ENCODE results near the gene RPAP3.

GRCh38 chr12:47636908-47637780, 68.7 kb downstream of the RPAP3 start:
- TF ChIP-seq EZH2 (IDR thresholded peaks at IDR 0.05; ENCODE audit: borderline replicate concordance, low read depth, low read length, severe bottlenecking) (no peak), CTCF (IDR thresholded peaks at IDR 0.05; ENCODE audit: borderline replicate concordance, extremely low read depth, low read length, poor library complexity, severe bottlenecking) (peak; percentile 61)
